A673 (cell line): ENCODE results near the gene THSD7B. TPM values are rescaled to one million over a fixed set of nuclear protein-coding genes. Genes with fewer than 3 reads are reported as not detected.

Experiments
- BruUV-seq: library from RNA; stranded (reverse); fragments of 400-500 nt; replicated peaks from 2 replicates; lab custom pipeline; 2021; lab: Mats Ljungman, UMichigan
- CTCF ChIA-PET: fragments of 300-600 bp; sonication (Branson Sonifier 250); formaldehyde crosslinking; loops from one replicate; lab custom pipeline; 2022; ENCODE audit warnings: antibody characterized with exemption; lab: Charles Lee
- POLR2A ChIA-PET: fragments of 300-600 bp; sonication (Branson Sonifier 250); formaldehyde crosslinking; loops from one replicate; lab custom pipeline; 2022; ENCODE audit warnings: antibody characterized with exemption; ENCODE audit not compliant: low non-redundant PET; lab: Charles Lee
- DNase-seq: peaks from one replicate; pipeline ENCODE4 v3.0.0-alpha.2; 2015; ENCODE audit warnings: low spot score
- H3K27ac ChIP-seq: fragments of 200-600 bp; sonication (generic); 2 replicates; pipeline ENCODE4 v1.5.1; 2016; ENCODE audit warnings: mixed run types, low read depth, mild to moderate bottlenecking, mixed read lengths, antibody characterized with exemption, low read length; ENCODE audit not compliant: poor library complexity, severe bottlenecking
- H3K27me3 ChIP-seq: fragments of 200-600 bp; sonication (generic); replicated peaks from 2 replicates; pipeline ENCODE4 v1.6.1; 2017; ENCODE audit warnings: mixed run types, low read depth, mild to moderate bottlenecking, mixed read lengths, antibody characterized with exemption, low read length; ENCODE audit not compliant: insufficient read depth, poor library complexity
- H3K36me3 ChIP-seq: fragments of 200-600 bp; sonication (generic); 2 replicates; pipeline ENCODE4 v1.6.1; 2016; ENCODE audit warnings: mixed run types, mild to moderate bottlenecking, mixed read lengths, antibody characterized with exemption, low read length; ENCODE audit not compliant: insufficient read depth, poor library complexity, severe bottlenecking
- H3K4me1 ChIP-seq: fragments of 200-600 bp; sonication (generic); 2 replicates; pipeline ENCODE4 v1.6.1; 2017; ENCODE audit warnings: mixed run types, mild to moderate bottlenecking, mixed read lengths, antibody characterized with exemption, low read length; ENCODE audit not compliant: insufficient read depth, poor library complexity, severe bottlenecking
- H3K4me3 ChIP-seq: fragments of 200-600 bp; sonication (generic); 2 replicates; pipeline ENCODE4 v1.5.1; 2016; ENCODE audit warnings: low read depth, mixed run types, mild to moderate bottlenecking, mixed read lengths, low read length; ENCODE audit not compliant: poor library complexity, severe bottlenecking
- H3K9me3 ChIP-seq: fragments of 200-600 bp; sonication (generic); 2 replicates; pipeline ENCODE4 v1.6.1; 2016; ENCODE audit warnings: mixed run types, low read depth, mild to moderate bottlenecking, mixed read lengths, antibody characterized with exemption, low read length; ENCODE audit not compliant: poor library complexity, severe bottlenecking
- CTCF ChIP-seq: fragments of 300-800, 200-600 bp; sonication (generic); conservative IDR thresholded peaks from 2 replicates; pipeline ENCODE4 v1.5.1; 2017; ENCODE audit warnings: low read depth, mild to moderate bottlenecking, antibody characterized with exemption, low read length, moderate library complexity, mixed read lengths
- EZH2 ChIP-seq: fragments of 200-600 bp; sonication (generic); IDR thresholded peaks from 2 replicates; pipeline ENCODE4 v1.6.1; 2017; ENCODE audit warnings: borderline replicate concordance, low read depth, mild to moderate bottlenecking, mixed read lengths, antibody characterized with exemption, low read length; ENCODE audit not compliant: poor library complexity, severe bottlenecking
- intact Hi-C: fragments of 100-400 bp; cut with micrococcal nuclease; formaldehyde crosslinking; loops from one replicate; pipeline ENCODE4 v1.10.0; 2022; ENCODE audit not compliant: unreplicated experiment
- total RNA-seq: library from RNA; stranded (reverse); gene quantifications from 2 replicates; pipeline ENCODE4 v1.2.3, GENCODE V29; 2021

THSD7B gene
- total RNA-seq, 1 experiment from 2014 or later: not detected

- intact Hi-C loops: no loop called here
- H3K27me3 ChIP-seq: no peaks in the 10 kb centered on the region
Observed at GRCh38 chr2:136828162-136828561, 62.8 kb downstream of the THSD7B start.

GRCh38 chr2:136828774-136829173 is 63.4 kb downstream of the THSD7B start:
- no peak for TF ChIP-seq CTCF
- no peak for TF ChIP-seq EZH2

More at GRCh38 chr2:136828162-136828561, 62.8 kb downstream of the THSD7B start:
- CTCF ChIA-PET: no interaction called here
- TF ChIP-seq CTCF (no peak), EZH2 (no peak)
- no peak overlapping the region for H3K27ac ChIP-seq
- DNase-seq: no peak
- no peaks in the 10 kb centered on the region for H3K36me3 ChIP-seq
- H3K4me1 ChIP-seq: no peaks in the 10 kb centered on the region
- no TSS peak for BruUV-seq
- H3K4me3 ChIP-seq: no peak overlapping the region
- POLR2A ChIA-PET: no interaction called here
- no peaks in the 10 kb centered on the region for H3K9me3 ChIP-seq

GRCh38 chr2:136844546-136844945 is 79.2 kb downstream of the THSD7B start:
- TF ChIP-seq CTCF (no peak), EZH2 (no peak)
- Histone ChIP-seq H3K4me1 (no peaks in the 10 kb centered on the region), H3K27me3 (no peaks in the 10 kb centered on the region), H3K4me3 (no peak overlapping the region), H3K27ac (no peak overlapping the region), H3K9me3 (no peaks in the 10 kb centered on the region), H3K36me3 (no peaks in the 10 kb centered on the region)
- intact Hi-C loops: no loop called here
- ChIA-PET POLR2A (no interaction called here), CTCF (no interaction called here)
- no TSS peak for BruUV-seq
- no peak for DNase-seq

More at GRCh38 chr2:136828774-136829173, 63.4 kb downstream of the THSD7B start:
- Histone ChIP-seq H3K9me3 (no peaks in the 10 kb centered on the region), H3K27ac (no peak overlapping the region), H3K4me1 (no peaks in the 10 kb centered on the region), H3K4me3 (no peak overlapping the region), H3K36me3 (no peaks in the 10 kb centered on the region), H3K27me3 (no peaks in the 10 kb centered on the region)
- intact Hi-C loops: no loop called here
- ChIA-PET CTCF (no interaction called here), POLR2A (no interaction called here)
- DNase-seq: no peak
- no TSS peak for BruUV-seq
